GM23338 (cell line): ENCODE measurements around the gene ANKRD45. TPM values are rescaled to one million over a fixed set of nuclear protein-coding genes. Genes with fewer than 3 reads are reported as not detected.

Experiments used
- ATAC-seq: fragments of 200-7000 bp; cut with Tn5 transposase; 3 replicates; pipeline ENCODE4 v1.9.1; 2020
- DNase-seq: peaks from one replicate; pipeline ENCODE4 v3.0.0-alpha.2; 2015; ENCODE audit warnings: low spot score
- H2AFZ ChIP-seq: fragments of 200-600 bp; sonication (generic); 2 replicates; pipeline ENCODE4 v1.8.0; 2016; ENCODE audit warnings: antibody characterized with exemption, mild to moderate bottlenecking, moderate library complexity
- H3F3A ChIP-seq: fragments of 200-600 bp; sonication (generic); replicated peaks from 2 replicates; pipeline ENCODE4 v1.8.0; 2017; ENCODE audit warnings: antibody characterized with exemption, mixed run types, low read depth
- H3K27ac ChIP-seq: fragments of 200-600 bp; sonication (generic); 2 replicates; pipeline ENCODE4 v1.6.1; 2016; ENCODE audit warnings: low read depth
- H3K27me3 ChIP-seq: fragments of 200-600 bp; sonication (generic); 2 replicates; pipeline ENCODE4 v1.8.0; 2016; ENCODE audit warnings: mild to moderate bottlenecking, mixed run types, moderate library complexity; ENCODE audit not compliant: insufficient read depth
- H3K36me3 ChIP-seq: fragments of 200-600 bp; sonication (generic); 2 replicates; pipeline ENCODE4 v1.8.0; 2016; ENCODE audit warnings: mild to moderate bottlenecking; ENCODE audit not compliant: insufficient read depth
- H3K4me1 ChIP-seq: fragments of 200-600 bp; sonication (generic); 2 replicates; pipeline ENCODE4 v1.8.0; 2016; ENCODE audit warnings: mild to moderate bottlenecking, moderate library complexity; ENCODE audit not compliant: insufficient read depth
- H3K4me2 ChIP-seq: fragments of 200-600 bp; sonication (generic); 2 replicates; pipeline ENCODE4 v1.7.1; 2017; ENCODE audit warnings: mixed run types
- H3K4me3 ChIP-seq: fragments of 200-600 bp; sonication (generic); 2 replicates; pipeline ENCODE4 v1.6.1; 2016; ENCODE audit warnings: mixed run types
- H3K79me2 ChIP-seq: fragments of 200-600 bp; sonication (generic); replicated peaks from 2 replicates; pipeline ENCODE4 v1.8.0; 2017; ENCODE audit warnings: mild to moderate bottlenecking; ENCODE audit not compliant: insufficient read depth
- H3K9me2 ChIP-seq: fragments of 200-600 bp; sonication (generic); 2 replicates; pipeline ENCODE4 v1.8.0; 2017; ENCODE audit not compliant: insufficient read depth
- H4K20me1 ChIP-seq: fragments of 200-600 bp; sonication (generic); replicated peaks from 2 replicates; pipeline ENCODE4 v1.8.0; 2017; ENCODE audit warnings: mild to moderate bottlenecking; ENCODE audit not compliant: insufficient read depth
- H3K27ac Mint-ChIP-seq: 2 replicates; pipeline ENCODE4 v1.8.0; 2020; ENCODE audit warnings: inconsistent platforms, mild to moderate bottlenecking, moderate library complexity, mixed read lengths
- H3K27me3 Mint-ChIP-seq: 3 replicates; pipeline ENCODE4 v1.8.0; 2022; ENCODE audit warnings: low read depth, mild to moderate bottlenecking, moderate library complexity, mixed read lengths, inconsistent platforms; ENCODE audit not compliant: insufficient read depth, poor library complexity
- H3K36me3 Mint-ChIP-seq: 3 replicates; pipeline ENCODE4 v1.8.0; 2021; ENCODE audit warnings: low read depth, mild to moderate bottlenecking, inconsistent platforms, moderate library complexity, mixed read lengths
- H3K4me1 Mint-ChIP-seq: 3 replicates; pipeline ENCODE4 v1.8.0; 2020; ENCODE audit warnings: mild to moderate bottlenecking, inconsistent platforms, mixed read lengths
- H3K4me3 Mint-ChIP-seq: 3 replicates; pipeline ENCODE4 v1.8.0; 2021; ENCODE audit warnings: moderate library complexity, mild to moderate bottlenecking, inconsistent platforms, mixed read lengths
- H3K9me3 Mint-ChIP-seq: 3 replicates; pipeline ENCODE4 v1.8.0; 2020; ENCODE audit warnings: moderate library complexity, mild to moderate bottlenecking, inconsistent platforms, mixed read lengths
- CREB1 ChIP-seq: fragments of 250-450 bp; sonication (Bioruptor Pico); IDR thresholded peaks from 2 replicates; pipeline ENCODE4 v1.5.0; 2020; ENCODE audit warnings: low read depth, mild to moderate bottlenecking, moderate library complexity
- EZH2 ChIP-seq: fragments of 200-600 bp; sonication (generic); IDR thresholded peaks from one replicate; pipeline ENCODE4 v1.8.0; 2017; ENCODE audit warnings: antibody characterized with exemption, mild to moderate bottlenecking, low read depth; ENCODE audit not compliant: unreplicated experiment
- EZH2phosphoT487 ChIP-seq: fragments of 200-600 bp; sonication (generic); IDR thresholded peaks from one replicate; pipeline ENCODE4 v1.8.1; 2018; ENCODE audit warnings: antibody characterized with exemption; ENCODE audit not compliant: unreplicated experiment
- JUNB ChIP-seq: IDR thresholded peaks from one replicate; pipeline ENCODE4 v1.6.1; 2016; ENCODE audit warnings: antibody characterized with exemption; ENCODE audit not compliant: unreplicated experiment
- NANOG ChIP-seq: IDR thresholded peaks from 2 replicates; pipeline ENCODE4 v1.6.1; 2016; ENCODE audit warnings: antibody characterized with exemption, borderline replicate concordance
- POLR2AphosphoS5 ChIP-seq: IDR thresholded peaks from 2 replicates; pipeline ENCODE4 v1.6.1; 2016; ENCODE audit warnings: antibody characterized with exemption, low read depth
- STAT1 ChIP-seq: IDR thresholded peaks from one replicate; pipeline ENCODE4 v1.6.1; 2016; ENCODE audit warnings: antibody characterized with exemption; ENCODE audit not compliant: unreplicated experiment
- ZNF114 ChIP-seq: fragments of 250-450 bp; sonication (Bioruptor Pico); IDR thresholded peaks from 2 replicates; pipeline ENCODE4 v1.5.0; 2020; ENCODE audit warnings: mild to moderate bottlenecking, moderate library complexity
- ZNF331 ChIP-seq: fragments of 250-450 bp; sonication (Bioruptor Pico); IDR thresholded peaks from 2 replicates; pipeline ENCODE4 v1.5.0; 2020; ENCODE audit warnings: low read depth, mild to moderate bottlenecking, moderate library complexity
- polyA plus RNA-seq: library from polyadenylated mRNA; unstranded; fragments of >200 nt; fragmentation: Nextera tagmentation; extraction: Ambion mirVana; gene quantifications from 2 replicates; pipeline ENCODE4 v1.2.1, GENCODE V29; 2016
- total RNA-seq: library from RNA; depleted of rRNA; stranded (reverse); fragments of >200 nt; shearing (Covaris generic); gene quantifications from 2 replicates; pipeline ENCODE4 v1.2.3, GENCODE V29; 2014
- TF ChIP-seq, protein P1 (sequence below): IDR thresholded peaks from one replicate; pipeline ENCODE4 v1.6.1; 2018; ENCODE audit warnings: antibody characterized with exemption; ENCODE audit not compliant: unreplicated experiment
- TF ChIP-seq, protein P2 (sequence below): IDR thresholded peaks from 2 replicates; pipeline ENCODE4 v1.6.1; 2016; ENCODE audit warnings: antibody characterized with exemption
- TF ChIP-seq, protein P3 (sequence below), 2 experiments: fragments of 200-600 bp in 1 of 2; sonication (generic) in 1 of 2; conservative IDR thresholded peaks; 2 replicates each; pipeline versions ENCODE4 v1.5.1 to v1.6.1; 2016 to 2017; ENCODE audit warnings: antibody characterized with exemption in 2 of 2, low read depth in 2 of 2, mild to moderate bottlenecking in 2 of 2, moderate library complexity in 1 of 2
- TF ChIP-seq, protein P4 (sequence below): fragments of 250-450 bp; sonication (Bioruptor Pico); IDR thresholded peaks from 2 replicates; pipeline ENCODE4 v1.5.0; 2020; ENCODE audit warnings: mild to moderate bottlenecking, moderate library complexity

ANKRD45 gene
- total and polyA plus RNA-seq, 2 experiments from 2014 or later = 1.5 to 2.3 TPM

DNA sequence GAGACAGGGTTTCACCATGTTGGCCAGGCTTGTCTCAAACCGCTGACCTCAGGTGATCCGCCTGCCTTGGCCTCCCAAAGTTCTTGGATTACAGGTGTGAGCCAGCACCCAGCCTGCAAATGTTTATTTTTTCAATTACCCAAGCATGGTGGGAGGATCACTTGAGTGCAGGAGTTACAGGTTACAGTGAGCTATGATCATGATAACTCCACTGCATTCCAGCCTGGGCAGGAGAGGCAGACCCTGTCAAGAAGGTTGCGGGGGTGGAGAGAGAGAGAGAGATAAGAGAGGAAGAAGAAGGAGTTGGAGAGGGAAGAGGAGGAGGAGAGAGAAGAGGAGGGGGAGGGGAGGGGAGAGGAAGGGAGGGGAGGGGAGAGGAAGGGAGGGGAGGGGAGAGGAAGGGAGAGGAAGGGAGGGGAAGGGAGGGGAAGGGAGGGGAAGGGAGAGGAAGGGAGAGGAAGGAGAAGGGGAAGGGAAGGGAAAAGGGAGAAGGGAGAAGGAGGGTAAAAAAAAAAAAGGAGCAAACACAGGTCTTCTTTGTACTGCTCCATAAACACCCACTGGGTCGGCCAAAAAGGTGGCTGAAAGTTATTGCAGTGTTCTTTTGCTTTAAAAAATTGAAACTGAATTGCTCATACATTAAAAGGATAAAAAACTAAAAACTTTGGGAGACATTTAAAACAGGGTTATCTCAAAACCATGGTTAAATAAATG is 61.0 kb downstream of the ANKRD45 start:
- peaks cover 15% of the 10 kb centered on the region for H3K36me3 Mint-ChIP-seq
- TF ChIP-seq NANOG = no peak
- TF ChIP-seq, protein P1, sequence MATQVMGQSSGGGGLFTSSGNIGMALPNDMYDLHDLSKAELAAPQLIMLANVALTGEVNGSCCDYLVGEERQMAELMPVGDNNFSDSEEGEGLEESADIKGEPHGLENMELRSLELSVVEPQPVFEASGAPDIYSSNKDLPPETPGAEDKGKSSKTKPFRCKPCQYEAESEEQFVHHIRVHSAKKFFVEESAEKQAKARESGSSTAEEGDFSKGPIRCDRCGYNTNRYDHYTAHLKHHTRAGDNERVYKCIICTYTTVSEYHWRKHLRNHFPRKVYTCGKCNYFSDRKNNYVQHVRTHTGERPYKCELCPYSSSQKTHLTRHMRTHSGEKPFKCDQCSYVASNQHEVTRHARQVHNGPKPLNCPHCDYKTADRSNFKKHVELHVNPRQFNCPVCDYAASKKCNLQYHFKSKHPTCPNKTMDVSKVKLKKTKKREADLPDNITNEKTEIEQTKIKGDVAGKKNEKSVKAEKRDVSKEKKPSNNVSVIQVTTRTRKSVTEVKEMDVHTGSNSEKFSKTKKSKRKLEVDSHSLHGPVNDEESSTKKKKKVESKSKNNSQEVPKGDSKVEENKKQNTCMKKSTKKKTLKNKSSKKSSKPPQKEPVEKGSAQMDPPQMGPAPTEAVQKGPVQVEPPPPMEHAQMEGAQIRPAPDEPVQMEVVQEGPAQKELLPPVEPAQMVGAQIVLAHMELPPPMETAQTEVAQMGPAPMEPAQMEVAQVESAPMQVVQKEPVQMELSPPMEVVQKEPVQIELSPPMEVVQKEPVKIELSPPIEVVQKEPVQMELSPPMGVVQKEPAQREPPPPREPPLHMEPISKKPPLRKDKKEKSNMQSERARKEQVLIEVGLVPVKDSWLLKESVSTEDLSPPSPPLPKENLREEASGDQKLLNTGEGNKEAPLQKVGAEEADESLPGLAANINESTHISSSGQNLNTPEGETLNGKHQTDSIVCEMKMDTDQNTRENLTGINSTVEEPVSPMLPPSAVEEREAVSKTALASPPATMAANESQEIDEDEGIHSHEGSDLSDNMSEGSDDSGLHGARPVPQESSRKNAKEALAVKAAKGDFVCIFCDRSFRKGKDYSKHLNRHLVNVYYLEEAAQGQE = no peak
- no peak for TF ChIP-seq ZNF114 (CRISPR knock-in tag)
- no peak for TF ChIP-seq JUNB
- TF ChIP-seq STAT1 = no peak
- TF ChIP-seq POLR2AphosphoS5 = no peak
- TF ChIP-seq, protein P2, sequence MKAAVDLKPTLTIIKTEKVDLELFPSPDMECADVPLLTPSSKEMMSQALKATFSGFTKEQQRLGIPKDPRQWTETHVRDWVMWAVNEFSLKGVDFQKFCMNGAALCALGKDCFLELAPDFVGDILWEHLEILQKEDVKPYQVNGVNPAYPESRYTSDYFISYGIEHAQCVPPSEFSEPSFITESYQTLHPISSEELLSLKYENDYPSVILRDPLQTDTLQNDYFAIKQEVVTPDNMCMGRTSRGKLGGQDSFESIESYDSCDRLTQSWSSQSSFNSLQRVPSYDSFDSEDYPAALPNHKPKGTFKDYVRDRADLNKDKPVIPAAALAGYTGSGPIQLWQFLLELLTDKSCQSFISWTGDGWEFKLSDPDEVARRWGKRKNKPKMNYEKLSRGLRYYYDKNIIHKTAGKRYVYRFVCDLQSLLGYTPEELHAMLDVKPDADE = no peak
- TF ChIP-seq EZH2 = no peak
- no peak for TF ChIP-seq CREB1 (CRISPR knock-in tag)
- TF ChIP-seq, protein P3, sequence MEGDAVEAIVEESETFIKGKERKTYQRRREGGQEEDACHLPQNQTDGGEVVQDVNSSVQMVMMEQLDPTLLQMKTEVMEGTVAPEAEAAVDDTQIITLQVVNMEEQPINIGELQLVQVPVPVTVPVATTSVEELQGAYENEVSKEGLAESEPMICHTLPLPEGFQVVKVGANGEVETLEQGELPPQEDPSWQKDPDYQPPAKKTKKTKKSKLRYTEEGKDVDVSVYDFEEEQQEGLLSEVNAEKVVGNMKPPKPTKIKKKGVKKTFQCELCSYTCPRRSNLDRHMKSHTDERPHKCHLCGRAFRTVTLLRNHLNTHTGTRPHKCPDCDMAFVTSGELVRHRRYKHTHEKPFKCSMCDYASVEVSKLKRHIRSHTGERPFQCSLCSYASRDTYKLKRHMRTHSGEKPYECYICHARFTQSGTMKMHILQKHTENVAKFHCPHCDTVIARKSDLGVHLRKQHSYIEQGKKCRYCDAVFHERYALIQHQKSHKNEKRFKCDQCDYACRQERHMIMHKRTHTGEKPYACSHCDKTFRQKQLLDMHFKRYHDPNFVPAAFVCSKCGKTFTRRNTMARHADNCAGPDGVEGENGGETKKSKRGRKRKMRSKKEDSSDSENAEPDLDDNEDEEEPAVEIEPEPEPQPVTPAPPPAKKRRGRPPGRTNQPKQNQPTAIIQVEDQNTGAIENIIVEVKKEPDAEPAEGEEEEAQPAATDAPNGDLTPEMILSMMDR (conservative IDR thresholded peaks at IDR 0.05; ENCODE audit: low read depth in 2 of 2) = no peak
- no peak for TF ChIP-seq EZH2phosphoT487
- no peak for TF ChIP-seq ZNF331 (CRISPR knock-in tag)
- TF ChIP-seq, protein P4, sequence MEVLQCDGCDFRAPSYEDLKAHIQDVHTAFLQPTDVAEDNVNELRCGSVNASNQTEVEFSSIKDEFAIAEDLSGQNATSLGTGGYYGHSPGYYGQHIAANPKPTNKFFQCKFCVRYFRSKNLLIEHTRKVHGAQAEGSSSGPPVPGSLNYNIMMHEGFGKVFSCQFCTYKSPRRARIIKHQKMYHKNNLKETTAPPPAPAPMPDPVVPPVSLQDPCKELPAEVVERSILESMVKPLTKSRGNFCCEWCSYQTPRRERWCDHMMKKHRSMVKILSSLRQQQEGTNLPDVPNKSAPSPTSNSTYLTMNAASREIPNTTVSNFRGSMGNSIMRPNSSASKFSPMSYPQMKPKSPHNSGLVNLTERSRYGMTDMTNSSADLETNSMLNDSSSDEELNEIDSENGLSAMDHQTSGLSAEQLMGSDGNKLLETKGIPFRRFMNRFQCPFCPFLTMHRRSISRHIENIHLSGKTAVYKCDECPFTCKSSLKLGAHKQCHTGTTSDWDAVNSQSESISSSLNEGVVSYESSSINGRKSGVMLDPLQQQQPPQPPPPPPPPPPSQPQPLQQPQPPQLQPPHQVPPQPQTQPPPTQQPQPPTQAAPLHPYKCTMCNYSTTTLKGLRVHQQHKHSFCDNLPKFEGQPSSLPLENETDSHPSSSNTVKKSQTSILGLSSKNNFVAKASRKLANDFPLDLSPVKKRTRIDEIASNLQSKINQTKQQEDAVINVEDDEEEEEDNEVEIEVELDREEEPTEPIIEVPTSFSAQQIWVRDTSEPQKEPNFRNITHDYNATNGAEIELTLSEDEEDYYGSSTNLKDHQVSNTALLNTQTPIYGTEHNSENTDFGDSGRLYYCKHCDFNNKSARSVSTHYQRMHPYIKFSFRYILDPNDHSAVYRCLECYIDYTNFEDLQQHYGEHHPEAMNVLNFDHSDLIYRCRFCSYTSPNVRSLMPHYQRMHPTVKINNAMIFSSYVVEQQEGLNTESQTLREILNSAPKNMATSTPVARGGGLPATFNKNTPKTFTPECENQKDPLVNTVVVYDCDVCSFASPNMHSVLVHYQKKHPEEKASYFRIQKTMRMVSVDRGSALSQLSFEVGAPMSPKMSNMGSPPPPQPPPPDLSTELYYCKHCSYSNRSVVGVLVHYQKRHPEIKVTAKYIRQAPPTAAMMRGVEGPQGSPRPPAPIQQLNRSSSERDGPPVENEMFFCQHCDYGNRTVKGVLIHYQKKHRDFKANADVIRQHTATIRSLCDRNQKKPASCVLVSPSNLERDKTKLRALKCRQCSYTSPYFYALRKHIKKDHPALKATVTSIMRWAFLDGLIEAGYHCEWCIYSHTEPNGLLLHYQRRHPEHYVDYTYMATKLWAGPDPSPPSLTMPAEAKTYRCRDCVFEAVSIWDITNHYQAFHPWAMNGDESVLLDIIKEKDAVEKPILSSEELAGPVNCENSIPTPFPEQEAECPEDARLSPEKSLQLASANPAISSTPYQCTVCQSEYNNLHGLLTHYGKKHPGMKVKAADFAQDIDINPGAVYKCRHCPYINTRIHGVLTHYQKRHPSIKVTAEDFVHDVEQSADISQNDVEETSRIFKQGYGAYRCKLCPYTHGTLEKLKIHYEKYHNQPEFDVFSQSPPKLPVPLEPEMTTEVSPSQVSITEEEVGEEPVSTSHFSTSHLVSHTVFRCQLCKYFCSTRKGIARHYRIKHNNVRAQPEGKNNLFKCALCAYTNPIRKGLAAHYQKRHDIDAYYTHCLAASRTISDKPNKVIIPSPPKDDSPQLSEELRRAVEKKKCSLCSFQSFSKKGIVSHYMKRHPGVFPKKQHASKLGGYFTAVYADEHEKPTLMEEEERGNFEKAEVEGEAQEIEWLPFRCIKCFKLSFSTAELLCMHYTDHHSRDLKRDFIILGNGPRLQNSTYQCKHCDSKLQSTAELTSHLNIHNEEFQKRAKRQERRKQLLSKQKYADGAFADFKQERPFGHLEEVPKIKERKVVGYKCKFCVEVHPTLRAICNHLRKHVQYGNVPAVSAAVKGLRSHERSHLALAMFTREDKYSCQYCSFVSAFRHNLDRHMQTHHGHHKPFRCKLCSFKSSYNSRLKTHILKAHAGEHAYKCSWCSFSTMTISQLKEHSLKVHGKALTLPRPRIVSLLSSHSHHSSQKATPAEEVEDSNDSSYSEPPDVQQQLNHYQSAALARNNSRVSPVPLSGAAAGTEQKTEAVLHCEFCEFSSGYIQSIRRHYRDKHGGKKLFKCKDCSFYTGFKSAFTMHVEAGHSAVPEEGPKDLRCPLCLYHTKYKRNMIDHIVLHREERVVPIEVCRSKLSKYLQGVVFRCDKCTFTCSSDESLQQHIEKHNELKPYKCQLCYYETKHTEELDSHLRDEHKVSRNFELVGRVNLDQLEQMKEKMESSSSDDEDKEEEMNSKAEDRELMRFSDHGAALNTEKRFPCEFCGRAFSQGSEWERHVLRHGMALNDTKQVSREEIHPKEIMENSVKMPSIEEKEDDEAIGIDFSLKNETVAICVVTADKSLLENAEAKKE (CRISPR knock-in tag) = no peak

More for the DNA sequence above, 61.0 kb downstream of the ANKRD45 start:
- ATAC-seq (no peak), DNase-seq (no peak)
- H3K27me3 ChIP-seq = no peaks in the 10 kb centered on the region
- H3K4me2 ChIP-seq = no peak overlapping the region
- no peaks in the 10 kb centered on the region for H3F3A ChIP-seq
- H3K4me1 Mint-ChIP-seq = no peaks in the 10 kb centered on the region
- no peak overlapping the region for H2AFZ ChIP-seq
- peaks cover 4% of the 10 kb centered on the region; the same call in 1 of the 2 replicates for H3K9me2 ChIP-seq
- H3K9me3 Mint-ChIP-seq = peaks cover 20% of the 10 kb centered on the region
- peaks cover 2% of the 10 kb centered on the region for H3K27me3 Mint-ChIP-seq
- H3K4me3 ChIP-seq = no peak overlapping the region
- H3K4me3 Mint-ChIP-seq = no peak overlapping the region
- H4K20me1 ChIP-seq = no peaks in the 10 kb centered on the region
- H3K79me2 ChIP-seq = no peaks in the 10 kb centered on the region
- H3K4me1 ChIP-seq = no peaks in the 10 kb centered on the region
- H3K27ac ChIP-seq = no peak overlapping the region
- H3K27ac Mint-ChIP-seq = no peak overlapping the region
- H3K36me3 ChIP-seq = peaks cover 3% of the 10 kb centered on the region
